GM12878 (cell line): ENCODE results near the gene NR6A1.

Experiments used
- CEBPB ChIP-seq, 2 experiments: fragments of 150-350 bp in 1 of 2; IDR thresholded peaks; 2 replicates each; pipeline ENCODE4 v1.6.1; 2012 to 2014; ENCODE audit warnings: low read depth in 2 of 2, low read length in 2 of 2, borderline replicate concordance in 1 of 2, inconsistent platforms in 1 of 2
- EGR1 ChIP-seq, 2 experiments: IDR thresholded peaks; 1 replicate in 1 of 2; 2 replicates in 1 of 2; pipeline ENCODE4 v1.6.1; 2011 to 2012; ENCODE audit warnings: low read depth in 2 of 2, low read length in 2 of 2, borderline replicate concordance in 1 of 2, mild to moderate bottlenecking in 1 of 2, moderate library complexity in 1 of 2
- EP300 ChIP-seq, 2 experiments: fragments of 150-350 bp in 1 of 2; IDR thresholded peaks; 2 replicates each; pipeline ENCODE4 v1.6.1; 2011 to 2012; ENCODE audit warnings: low read depth in 2 of 2, low read length in 2 of 2, borderline replicate concordance in 1 of 2, improper control_type of control experiment in 1 of 2, inconsistent platforms in 1 of 2; ENCODE audit not compliant: control insufficient read depth in 1 of 2
- EZH2 ChIP-seq: IDR thresholded peaks from 2 replicates; pipeline ENCODE4 v1.6.1; 2012; ENCODE audit warnings: low read depth, mild to moderate bottlenecking, control low read depth, inconsistent platforms, low read length, borderline replicate concordance; ENCODE audit not compliant: control insufficient read depth
- MYC ChIP-seq: IDR thresholded peaks from 2 replicates; pipeline ENCODE4 v1.6.1; 2011; ENCODE audit warnings: mild to moderate bottlenecking, low read length, moderate library complexity, inconsistent platforms; ENCODE audit not compliant: insufficient read depth, insufficient replicate concordance, insufficient read length, severe bottlenecking
- POLR2AphosphoS5 ChIP-seq: IDR thresholded peaks from 2 replicates; pipeline ENCODE4 v1.6.1; 2011; ENCODE audit warnings: mild to moderate bottlenecking, low read length, inconsistent platforms
- TF ChIP-seq, protein P1 (sequence below): fragments of 450-650 bp; IDR thresholded peaks from 2 replicates; pipeline ENCODE4 v1.6.1; 2016; ENCODE audit warnings: mild to moderate bottlenecking
- TF ChIP-seq, protein P2 (sequence below): IDR thresholded peaks from 2 replicates; pipeline ENCODE4 v1.6.1; 2011; ENCODE audit warnings: borderline replicate concordance, low read depth, mild to moderate bottlenecking, moderate library complexity, mixed read lengths, low read length; ENCODE audit not compliant: insufficient read depth; ENCODE audit errors: extremely low read length
- TF ChIP-seq, protein P3 (sequence below), 3 experiments: IDR thresholded peaks in 2 of 3; conservative IDR thresholded peaks in 1 of 3; 2 replicates each; pipeline ENCODE4 v1.5.1; 2011; ENCODE audit warnings: low read depth in 3 of 3, low read length in 3 of 3, mild to moderate bottlenecking in 3 of 3, control low read depth in 2 of 3, moderate library complexity in 2 of 3, inconsistent platforms in 1 of 3, mixed read lengths in 1 of 3; ENCODE audit not compliant: control insufficient read depth in 2 of 3, insufficient read depth in 1 of 3; ENCODE audit errors: extremely low read depth in 1 of 3
- TF ChIP-seq, protein P4 (sequence below): fragments of 450-650 bp; IDR thresholded peaks from 2 replicates; pipeline ENCODE4 v1.6.1; 2017; ENCODE audit warnings: mild to moderate bottlenecking, low read depth, inconsistent platforms; ENCODE audit not compliant: poor library complexity, severe bottlenecking

DNA sequence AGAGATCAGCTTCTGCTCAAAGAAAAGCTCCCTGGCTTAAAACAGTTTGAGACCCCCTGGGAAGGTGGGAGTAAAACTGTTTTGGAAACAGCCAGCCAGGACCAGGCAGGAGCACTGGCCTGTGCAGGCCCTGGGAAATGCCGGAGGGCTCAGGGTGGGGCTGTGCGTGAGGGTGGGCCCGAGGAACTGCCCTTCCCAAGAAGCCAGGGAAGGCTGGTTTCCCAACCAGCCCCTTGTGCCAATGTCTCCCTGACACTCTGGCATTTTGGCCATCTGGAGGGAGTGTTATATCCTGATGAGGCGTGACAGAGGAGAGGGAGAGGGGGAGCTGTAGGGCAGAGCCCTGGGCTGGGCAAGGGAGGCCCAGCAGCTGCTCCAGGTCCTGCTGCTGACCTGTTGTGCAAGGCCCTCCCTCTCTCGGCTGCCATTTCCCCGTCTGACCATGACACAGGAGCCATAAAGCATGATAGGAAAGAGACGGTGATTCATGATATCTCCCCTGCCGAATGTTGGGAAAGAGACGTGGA, 22.0 kb upstream of the NR6A1 start:
- TF ChIP-seq CEBPB (IDR thresholded peaks at IDR 0.05; ENCODE audit: borderline replicate concordance in 1 of 2, low read depth in 2 of 2, low read length in 2 of 2) (no peak), POLR2AphosphoS5 (no peak), EGR1 (IDR thresholded peaks at IDR 0.05; ENCODE audit: borderline replicate concordance in 1 of 2, low read depth in 2 of 2, low read length in 2 of 2) (no peak), MYC (no peak), EZH2 (no peak), EP300 (IDR thresholded peaks at IDR 0.05; ENCODE audit: borderline replicate concordance in 1 of 2, control insufficient read depth in 1 of 2, low read depth in 2 of 2, low read length in 2 of 2) (no peak)
- TF ChIP-seq, protein P1, sequence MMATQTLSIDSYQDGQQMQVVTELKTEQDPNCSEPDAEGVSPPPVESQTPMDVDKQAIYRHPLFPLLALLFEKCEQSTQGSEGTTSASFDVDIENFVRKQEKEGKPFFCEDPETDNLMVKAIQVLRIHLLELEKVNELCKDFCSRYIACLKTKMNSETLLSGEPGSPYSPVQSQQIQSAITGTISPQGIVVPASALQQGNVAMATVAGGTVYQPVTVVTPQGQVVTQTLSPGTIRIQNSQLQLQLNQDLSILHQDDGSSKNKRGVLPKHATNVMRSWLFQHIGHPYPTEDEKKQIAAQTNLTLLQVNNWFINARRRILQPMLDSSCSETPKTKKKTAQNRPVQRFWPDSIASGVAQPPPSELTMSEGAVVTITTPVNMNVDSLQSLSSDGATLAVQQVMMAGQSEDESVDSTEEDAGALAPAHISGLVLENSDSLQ = no peak
- TF ChIP-seq, protein P2, sequence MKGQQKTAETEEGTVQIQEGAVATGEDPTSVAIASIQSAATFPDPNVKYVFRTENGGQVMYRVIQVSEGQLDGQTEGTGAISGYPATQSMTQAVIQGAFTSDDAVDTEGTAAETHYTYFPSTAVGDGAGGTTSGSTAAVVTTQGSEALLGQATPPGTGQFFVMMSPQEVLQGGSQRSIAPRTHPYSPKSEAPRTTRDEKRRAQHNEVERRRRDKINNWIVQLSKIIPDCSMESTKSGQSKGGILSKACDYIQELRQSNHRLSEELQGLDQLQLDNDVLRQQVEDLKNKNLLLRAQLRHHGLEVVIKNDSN = no peak
- TF ChIP-seq, protein P3, sequence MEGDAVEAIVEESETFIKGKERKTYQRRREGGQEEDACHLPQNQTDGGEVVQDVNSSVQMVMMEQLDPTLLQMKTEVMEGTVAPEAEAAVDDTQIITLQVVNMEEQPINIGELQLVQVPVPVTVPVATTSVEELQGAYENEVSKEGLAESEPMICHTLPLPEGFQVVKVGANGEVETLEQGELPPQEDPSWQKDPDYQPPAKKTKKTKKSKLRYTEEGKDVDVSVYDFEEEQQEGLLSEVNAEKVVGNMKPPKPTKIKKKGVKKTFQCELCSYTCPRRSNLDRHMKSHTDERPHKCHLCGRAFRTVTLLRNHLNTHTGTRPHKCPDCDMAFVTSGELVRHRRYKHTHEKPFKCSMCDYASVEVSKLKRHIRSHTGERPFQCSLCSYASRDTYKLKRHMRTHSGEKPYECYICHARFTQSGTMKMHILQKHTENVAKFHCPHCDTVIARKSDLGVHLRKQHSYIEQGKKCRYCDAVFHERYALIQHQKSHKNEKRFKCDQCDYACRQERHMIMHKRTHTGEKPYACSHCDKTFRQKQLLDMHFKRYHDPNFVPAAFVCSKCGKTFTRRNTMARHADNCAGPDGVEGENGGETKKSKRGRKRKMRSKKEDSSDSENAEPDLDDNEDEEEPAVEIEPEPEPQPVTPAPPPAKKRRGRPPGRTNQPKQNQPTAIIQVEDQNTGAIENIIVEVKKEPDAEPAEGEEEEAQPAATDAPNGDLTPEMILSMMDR (IDR thresholded peaks at IDR 0.05 in 2 of 3, conservative IDR thresholded peaks at IDR 0.05 in 1 of 3; ENCODE audit: control insufficient read depth in 2 of 3, extremely low read depth in 1 of 3, insufficient read depth in 1 of 3, low read depth in 3 of 3, low read length in 3 of 3) = no peak
- TF ChIP-seq, protein P4, sequence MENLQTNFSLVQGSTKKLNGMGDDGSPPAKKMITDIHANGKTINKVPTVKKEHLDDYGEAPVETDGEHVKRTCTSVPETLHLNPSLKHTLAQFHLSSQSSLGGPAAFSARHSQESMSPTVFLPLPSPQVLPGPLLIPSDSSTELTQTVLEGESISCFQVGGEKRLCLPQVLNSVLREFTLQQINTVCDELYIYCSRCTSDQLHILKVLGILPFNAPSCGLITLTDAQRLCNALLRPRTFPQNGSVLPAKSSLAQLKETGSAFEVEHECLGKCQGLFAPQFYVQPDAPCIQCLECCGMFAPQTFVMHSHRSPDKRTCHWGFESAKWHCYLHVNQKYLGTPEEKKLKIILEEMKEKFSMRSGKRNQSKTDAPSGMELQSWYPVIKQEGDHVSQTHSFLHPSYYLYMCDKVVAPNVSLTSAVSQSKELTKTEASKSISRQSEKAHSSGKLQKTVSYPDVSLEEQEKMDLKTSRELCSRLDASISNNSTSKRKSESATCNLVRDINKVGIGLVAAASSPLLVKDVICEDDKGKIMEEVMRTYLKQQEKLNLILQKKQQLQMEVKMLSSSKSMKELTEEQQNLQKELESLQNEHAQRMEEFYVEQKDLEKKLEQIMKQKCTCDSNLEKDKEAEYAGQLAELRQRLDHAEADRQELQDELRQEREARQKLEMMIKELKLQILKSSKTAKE = no peak
